ENCODE measurements around the gene ABLIM3.
A peak's percentile ranks its signal among the peaks of the same experiment; 100 is the strongest.

Gene ABLIM3

DNA sequence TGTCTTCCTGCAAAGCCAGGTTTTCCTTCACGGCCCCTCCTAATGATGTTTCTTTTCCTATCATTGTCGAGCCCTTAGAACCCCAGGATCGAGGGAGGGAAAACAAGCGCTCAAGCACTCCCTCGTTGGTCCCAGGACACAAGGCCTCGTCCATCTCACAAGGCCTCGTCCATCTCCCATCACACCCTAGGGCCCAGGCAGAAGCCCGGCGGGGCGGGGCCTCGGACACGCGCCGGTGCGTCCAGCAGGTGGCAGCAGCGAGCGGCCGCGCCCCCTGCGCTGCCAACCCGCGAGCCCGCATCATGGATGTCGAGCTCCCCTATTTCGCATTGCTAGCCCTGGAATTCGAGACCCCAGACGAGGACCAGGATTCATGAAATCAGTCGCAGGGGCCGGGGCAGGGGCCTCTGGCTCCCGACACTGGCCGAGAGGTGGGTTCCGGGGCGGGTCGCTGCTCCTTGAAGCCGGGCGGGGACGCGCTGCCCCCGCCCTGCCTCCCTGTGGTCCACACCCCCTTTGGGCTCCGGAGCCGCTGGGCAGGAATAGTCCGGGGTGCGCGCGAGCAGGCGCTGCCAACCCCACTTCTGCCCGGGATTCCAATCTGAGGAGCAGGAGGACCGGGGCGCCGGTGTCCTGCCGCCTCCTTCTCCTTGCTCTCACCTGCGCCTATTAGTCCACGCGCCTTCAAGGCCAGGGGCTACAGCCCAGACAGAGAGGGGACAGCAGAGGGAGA, at the start of gene ABLIM3:
TSS of gene ABLIM3 (plus strand) at position 270 of the 733 bp plus-strand sequence. CDS start 603 bp downstream, outside the sequence.
- peak; percentile 72 for DNase-seq

DNA sequence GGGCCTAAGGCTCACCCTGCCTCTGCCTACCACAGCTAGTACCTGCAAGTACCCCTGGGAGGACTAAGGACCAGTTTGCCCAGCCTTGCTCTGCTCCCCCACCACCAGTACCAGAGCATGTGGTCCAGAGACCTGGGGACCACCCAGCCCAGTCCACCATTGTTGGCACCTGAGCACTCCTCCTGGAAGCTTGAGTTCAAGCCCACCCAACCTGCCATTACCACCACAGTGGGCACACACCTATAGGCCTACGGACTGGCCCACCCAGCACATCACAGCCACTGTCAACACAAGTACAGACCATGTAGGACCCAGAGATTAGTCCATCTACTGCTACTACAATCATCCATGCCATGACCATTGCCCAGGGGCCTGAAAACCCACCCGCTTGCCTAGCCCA, 47.7 kb upstream of the ABLIM3 start:
- DNase-seq = no peak

GRCh38 chr5:149094996-149095395, 46.3 kb upstream of the ABLIM3 start:
- no peak for DNase-seq

GRCh38 chr5:149099920-149100319, 41.4 kb upstream of the ABLIM3 start:
- DNase-seq = no peak

GRCh38 chr5:149100331-149100730, 41.0 kb upstream of the ABLIM3 start:
- DNase-seq = no peak

DNA sequence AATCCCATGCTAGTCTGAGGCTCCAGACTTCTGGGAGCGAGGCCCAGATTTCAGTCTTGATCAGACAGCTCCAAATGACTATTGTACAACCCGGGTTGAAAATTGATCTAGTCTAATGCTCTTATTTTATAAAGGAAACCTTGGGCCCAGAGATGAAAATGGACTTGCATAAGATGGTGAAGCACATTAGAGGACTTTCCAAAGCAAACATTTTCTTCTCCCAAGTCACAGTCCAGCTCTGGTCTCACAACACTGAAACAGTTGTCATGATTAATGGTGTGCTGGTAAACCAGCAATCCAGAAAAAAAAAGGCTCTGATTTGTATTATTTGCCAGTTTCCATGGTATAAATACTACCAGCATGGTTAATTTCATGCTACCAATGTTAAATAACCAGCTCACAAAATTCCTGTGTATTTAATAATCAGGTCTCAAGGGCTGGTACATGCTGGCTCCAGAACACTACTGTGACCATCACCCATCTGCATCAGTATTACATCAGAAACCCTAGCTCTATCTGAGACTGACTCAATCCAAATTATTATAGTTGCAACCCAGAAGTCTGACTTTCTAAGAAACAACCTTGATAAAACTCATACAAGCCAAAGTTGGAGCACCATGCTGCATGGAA, 32.5 kb upstream of the ABLIM3 start:
- no peak for DNase-seq

DNA sequence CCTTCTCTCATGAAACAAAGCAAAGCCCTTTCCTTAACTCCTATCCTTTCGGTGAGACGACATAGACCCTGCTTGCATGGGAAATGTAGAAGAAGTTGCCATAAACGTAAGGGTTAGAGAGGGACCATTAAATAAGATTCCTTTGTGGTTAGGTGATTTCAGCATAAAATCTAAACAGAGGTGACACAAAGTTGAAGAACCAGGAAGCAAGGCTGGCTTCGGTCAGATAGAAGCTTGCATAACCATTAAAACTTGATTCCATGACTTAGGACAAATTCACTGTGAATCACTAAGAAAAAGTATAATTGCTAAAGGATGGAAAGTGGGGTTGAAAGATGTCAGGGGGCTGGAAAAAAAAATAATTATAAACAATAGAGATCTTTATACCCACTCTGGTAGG, 30.9 kb upstream of the ABLIM3 start:
- DNase-seq = no peak

- peak; percentile 4 for DNase-seq
Measured at GRCh38 chr5:149113669-149114068, 27.6 kb upstream of the ABLIM3 start.

DNA sequence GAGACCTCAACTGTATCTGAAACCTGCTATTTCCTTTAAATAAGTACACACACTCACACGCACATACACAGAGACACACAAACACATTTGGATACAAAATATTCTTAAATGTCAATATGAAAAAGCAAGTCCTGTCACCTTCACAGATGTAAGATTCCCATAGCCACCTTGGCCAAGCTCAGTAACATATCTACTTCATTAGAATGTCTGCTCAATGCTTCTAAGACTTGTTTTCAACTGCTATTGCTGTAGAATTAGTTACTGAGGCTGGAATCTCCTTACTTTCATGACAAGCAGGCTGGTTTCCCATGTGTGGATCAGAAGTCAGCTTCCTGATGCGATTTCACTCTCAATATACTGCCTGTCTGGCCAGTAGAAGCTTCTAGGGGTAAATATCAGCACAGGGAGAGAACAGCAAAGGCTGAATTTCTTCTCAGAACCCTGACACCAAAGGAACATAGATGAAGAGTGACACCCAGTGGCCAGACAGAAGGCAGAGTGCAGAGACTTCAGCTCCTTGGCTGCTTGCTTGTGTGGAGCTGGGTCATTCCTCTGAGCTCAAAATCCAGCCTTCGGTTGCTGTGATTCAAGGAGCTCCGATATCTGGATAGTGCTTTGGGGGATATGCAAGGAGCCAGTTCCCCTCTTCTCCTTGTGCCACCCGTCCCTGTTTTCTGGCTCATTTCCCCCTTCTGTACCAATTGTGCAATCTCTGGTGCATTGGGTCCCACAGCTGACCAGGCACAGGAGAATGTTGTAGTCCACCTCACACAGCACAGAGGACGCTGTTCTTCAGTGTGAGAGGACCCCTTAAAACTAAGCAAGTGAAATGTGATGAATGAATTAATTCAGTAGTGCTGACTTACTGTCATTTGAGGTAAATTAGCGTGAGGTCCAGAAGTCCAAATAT, 26.6 kb upstream of the ABLIM3 start:
- DNase-seq = peak; percentile 65

GRCh38 chr5:149117970-149118369, 23.3 kb upstream of the ABLIM3 start:
- peak; percentile 26 for DNase-seq

DNA sequence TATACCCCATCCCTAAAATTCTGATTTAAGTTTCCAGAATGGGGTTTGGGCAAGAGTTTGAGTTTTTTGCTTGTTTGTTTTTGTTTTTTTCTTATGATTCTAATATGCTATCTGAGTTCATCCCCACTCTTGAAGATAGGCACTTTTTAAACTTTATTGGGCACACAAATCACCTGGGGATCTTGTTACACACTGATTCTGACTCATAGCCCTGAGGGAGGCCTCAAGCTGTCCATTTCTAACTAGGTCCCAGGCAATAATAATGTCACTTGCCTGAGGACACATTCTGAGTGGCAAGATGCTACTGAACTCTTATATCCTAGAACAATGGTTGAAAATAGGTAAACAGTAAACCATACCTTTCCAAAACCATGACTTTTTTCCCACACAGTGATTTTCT, 22.8 kb upstream of the ABLIM3 start:
- DNase-seq = no peak

DNA sequence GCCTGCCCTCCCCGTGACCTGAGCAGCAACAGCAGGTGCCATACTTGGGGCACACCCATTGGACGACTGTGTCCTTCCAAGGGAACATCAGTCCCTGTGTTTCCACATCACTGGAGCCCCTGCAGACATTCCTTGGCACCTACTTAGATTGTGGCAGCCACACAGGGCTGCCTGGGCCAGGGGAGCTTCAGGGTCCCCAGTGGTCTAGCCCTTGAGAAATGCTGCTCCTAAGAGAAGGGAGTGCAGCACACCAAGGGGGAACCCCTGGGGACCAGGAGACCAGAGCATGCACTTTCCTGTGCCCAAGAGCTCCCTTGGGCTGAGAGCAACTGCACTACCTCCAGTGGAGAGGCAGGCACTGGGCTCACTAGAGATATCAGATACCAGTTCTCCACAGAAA, 20.1 kb upstream of the ABLIM3 start:
- no peak for DNase-seq

DNA sequence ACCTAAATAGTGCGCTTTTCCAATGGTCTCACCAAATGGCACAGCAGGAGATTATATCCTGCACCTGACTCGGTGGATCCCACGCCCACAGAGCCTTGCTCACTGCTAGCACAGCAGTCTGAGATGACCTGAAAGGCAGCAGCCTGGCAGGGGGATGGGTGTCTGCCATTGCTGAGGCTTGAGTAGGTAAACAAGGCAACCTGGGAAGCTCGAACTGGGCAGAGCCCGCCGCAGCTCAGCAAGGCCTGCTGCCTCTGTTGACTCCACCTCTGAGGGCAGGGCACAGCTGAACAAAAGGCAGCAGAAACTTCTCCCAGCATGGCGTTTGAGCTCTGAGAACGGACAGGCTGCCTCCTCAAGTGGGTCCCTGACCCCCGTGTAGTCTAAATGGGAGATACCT, 18.1 kb upstream of the ABLIM3 start:
- no peak for DNase-seq

DNA sequence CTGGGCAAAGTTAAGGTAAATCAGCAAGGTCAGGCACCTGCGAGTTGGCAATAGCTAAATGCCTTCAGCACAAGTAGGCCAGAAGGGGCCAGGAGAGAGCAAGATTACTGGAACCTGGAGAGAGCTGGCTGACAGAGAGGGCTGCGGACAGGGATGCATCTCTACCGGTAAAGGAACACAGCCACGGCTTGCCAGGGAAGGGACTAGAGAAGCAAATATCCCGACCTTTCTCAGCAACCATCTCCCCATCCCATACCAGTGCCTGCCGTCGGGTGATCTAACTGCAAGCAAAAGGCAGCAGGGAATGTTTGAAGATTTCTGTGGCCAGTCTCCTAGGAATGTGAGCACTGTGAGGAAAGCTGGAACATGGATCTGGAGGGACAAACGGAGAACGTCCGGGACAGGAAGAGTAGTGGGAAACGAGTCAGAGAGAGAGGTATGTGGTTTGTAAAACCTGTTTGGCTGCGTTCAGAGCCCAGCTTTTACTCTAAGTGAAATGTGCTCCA, 15.9 kb upstream of the ABLIM3 start:
- no peak for DNase-seq

- DNase-seq = no peak
Measured at GRCh38 chr5:149126906-149127305, 14.4 kb upstream of the ABLIM3 start.

DNA sequence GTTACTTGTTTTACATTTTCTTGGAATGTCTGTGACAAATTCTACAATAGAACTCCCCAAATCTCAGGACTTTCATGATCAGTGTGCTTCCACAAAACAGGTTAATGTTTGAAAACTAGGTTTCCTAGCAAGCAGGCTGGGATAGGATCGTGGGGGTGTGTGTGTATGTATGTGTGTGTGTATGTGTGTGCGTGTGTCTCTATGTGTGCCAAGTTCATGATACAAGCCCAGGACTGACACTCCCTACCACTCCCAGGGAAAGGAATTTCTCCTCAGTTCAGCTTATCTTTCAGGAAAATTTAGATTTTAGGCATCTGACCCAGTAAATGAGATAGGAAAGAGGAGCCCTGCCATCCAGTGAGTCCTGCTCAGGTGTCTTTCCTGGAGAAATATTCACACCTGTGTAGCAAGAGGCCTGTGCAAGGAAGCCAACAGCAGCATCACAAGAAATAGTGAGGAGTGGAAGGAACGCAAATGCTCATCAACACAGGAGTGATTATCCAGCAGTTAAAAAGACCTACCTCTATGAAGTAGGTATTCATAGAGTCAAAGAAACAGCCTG, 13.8 kb upstream of the ABLIM3 start:
- DNase-seq = no peak

DNA sequence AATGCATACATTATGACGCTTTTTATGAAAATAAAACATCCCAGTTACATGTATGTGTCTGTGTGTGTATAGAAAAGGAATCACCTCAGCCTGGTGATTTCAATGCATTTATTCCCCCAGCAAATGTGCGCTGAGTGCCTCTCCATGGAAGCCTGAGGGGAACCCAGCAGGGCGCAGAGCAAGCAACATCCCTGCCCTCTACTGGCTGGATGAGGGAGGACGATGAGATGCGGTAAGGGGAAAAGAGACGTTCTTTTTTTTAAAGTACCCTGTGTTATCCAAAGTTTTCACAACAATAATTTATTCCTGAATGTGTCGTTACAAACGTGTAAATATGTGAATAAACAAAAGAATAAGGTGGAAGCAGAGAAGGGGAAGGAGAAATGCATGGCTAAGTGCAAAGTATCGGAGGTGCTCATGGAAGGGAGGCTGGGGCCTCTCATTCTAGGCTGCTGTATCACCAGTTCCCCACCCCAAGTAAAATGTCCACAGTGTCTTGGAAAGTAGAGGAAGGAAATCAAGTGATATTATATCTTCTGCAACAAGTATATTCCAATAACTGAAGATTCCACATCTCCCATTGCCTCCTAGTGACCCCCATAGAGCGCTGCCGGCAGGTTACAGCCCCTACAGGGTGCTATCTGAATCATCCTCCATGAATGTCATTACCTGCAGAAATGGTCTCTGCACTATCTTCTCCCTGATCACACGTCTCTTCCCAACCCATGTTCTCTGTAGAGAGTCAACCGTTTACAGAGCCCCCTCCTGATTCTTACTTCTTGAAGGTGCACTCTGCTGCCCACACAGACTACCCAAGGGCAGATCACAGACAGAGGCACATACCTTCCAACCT, 13.0 kb upstream of the ABLIM3 start:
- peak; percentile 28 for DNase-seq

DNA sequence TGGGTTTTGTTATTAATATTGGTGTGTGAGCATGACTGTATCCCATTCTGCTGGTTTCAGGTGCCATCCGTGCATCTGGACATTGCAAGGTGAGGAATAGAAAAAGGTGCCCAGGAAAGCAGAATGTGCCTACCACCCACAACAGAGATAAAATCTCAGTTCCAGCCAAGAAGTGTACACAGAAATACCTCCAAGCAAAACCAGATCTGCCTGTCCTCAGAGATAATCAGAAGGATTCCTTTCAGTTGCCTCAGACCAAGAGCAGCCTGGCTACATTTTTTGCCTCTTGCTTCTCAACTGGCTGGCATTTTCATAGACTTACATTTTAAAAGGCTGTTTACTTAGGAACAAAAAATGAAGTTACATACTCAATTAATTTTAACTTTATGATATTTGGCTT, 12.1 kb upstream of the ABLIM3 start:
- no peak for DNase-seq

DNA sequence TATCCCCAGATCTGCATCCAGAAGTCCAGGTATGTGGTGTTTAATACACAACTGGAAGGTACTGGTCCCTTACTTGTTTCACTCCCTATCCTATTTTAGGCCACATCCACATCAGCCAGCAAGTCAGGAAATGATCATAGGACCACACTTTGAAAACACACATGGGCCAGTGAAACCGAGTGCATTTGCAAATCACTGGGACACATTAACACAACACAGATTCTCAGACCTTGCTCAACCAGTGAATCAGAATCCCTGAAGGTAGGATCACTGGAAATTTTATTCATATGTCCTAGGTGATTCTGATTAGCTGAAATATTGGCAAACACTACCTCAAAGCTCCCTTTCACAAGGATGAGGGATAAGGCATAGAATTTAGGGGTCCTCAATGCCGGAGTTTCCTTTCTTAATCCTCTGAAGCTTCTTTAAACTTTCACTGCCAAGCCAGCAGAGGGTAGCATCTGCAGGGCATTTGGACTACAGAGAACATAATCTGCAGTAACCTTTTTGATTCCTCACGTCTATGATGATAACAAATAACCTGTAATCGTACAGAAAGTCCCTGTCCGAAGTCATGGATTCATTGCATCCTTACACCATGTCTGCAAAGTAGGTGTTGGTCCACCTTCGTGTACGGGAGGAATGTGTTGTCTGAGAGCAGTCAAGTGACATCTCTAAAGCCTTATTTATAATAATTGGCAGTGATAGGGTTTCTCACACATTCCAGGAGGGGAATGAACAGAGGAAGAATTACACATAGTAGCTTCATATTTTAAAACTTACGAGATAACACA, 11.0 kb upstream of the ABLIM3 start:
- no peak for DNase-seq

DNA sequence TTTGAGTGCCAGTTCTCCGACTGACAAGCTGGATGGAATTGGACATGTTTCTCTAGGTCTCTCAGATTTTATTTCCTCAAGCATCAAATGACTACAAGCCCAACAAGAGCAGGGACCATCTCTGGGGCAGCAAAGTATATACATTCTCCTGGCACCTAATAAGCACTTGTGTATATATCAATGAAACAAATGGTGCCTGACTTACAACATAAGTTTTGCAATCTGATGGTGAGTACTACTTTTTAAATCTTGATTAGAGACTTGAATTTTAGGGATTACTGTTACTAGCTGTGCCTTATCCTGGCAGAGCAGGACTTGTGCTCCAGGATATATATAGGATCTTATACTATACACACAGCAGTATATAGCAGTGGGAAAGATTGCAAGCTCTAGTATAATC, 8.8 kb upstream of the ABLIM3 start:
- DNase-seq = no peak
